Mammary epithelial cell (primary cell): ENCODE results near the gene FGD5.

Experiments
- CTCF ChIP-seq, 2 donors: IDR thresholded peaks in 1 of 2; conservative IDR thresholded peaks in 1 of 2; 2 replicates each; pipeline ENCODE4 v1.5.1; 2011 to 2012; ENCODE audit warnings: inconsistent platforms in 2 of 2, low read length in 2 of 2, mild to moderate bottlenecking in 2 of 2, control low read depth in 1 of 2, low read depth in 1 of 2; ENCODE audit not compliant: insufficient read depth in 1 of 2; ENCODE audit errors: extremely low read depth in 1 of 2
- EZH2 ChIP-seq: IDR thresholded peaks from 2 replicates; pipeline ENCODE4 v1.6.1; 2012; ENCODE audit warnings: low read length, inconsistent platforms, borderline replicate concordance

DNA sequence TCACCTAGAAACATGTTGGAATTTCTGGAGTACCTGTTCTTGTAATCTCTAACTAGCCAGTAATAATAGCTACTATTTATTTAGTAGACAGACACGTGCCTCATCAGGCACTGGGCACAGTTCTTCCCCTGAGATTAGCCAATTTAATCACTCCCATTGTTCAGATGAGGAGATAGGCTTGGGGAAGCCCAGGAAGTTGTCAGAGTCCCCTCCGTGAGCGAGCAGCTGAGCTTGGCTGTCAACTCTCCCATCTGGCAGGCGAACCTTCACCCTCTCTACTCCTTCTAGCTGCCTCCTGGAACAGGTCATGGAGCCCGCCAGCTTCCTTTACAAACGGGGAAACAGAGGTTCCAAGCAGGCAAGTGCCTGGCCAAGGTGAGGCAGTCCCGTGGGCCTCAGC lies 31.1 kb upstream of the FGD5 start:
- no peak for TF ChIP-seq CTCF (conservative IDR thresholded peaks at IDR 0.05 in 1 of 2, IDR thresholded peaks at IDR 0.05 in 1 of 2; ENCODE audit: extremely low read depth in 1 of 2, insufficient read depth in 1 of 2, low read depth in 1 of 2, low read length in 2 of 2)
- no peak for TF ChIP-seq EZH2
